GM19043 (cell line): ENCODE data around the gene KASH5.

Experiments
- ATAC-seq: cut with Tn5 transposase; IDR thresholded peaks from one replicate; pipeline ENCODE4 v1.9.1; 2021; ENCODE audit warnings: low read depth; ENCODE audit not compliant: unreplicated experiment

The KASH5 gene

GRCh38 chr19:49421039-49421877 is 33.2 kb downstream of the KASH5 start:
- no peak for ATAC-seq

- no peak for ATAC-seq
These were observed 33.8 kb downstream of the KASH5 start for GRCh38 chr19:49421878-49422202.

GRCh38 chr19:49422407-49423070 is 34.5 kb downstream of the KASH5 start:
- no peak for ATAC-seq

GRCh38 chr19:49423071-49423984 is 35.3 kb downstream of the KASH5 start, which contains the start of gene PTH2:
Gene PTH2 (minus strand): TSS chr19:49423441. CDS start chr19:49423339, 102 bp downstream.
- ATAC-seq: no peak

GRCh38 chr19:49423985-49424303 is 35.9 kb downstream of the KASH5 start:
- ATAC-seq: no peak

GRCh38 chr19:49425178-49425577 is 37.1 kb downstream of the KASH5 start, which contains the start of gene GFY:
Gene GFY (plus strand): TSS chr19:49425388. CDS start chr19:49426431, 1,043 bp downstream.
- no peak for ATAC-seq

GRCh38 chr19:49425922-49426592 is 38.0 kb downstream of the KASH5 start:
- no peak for ATAC-seq

GRCh38 chr19:49427339-49427738 is 39.3 kb downstream of the KASH5 start:
- no peak for ATAC-seq

- no peak for ATAC-seq
These were observed 40.0 kb downstream of the KASH5 start for GRCh38 chr19:49427855-49428546.

GRCh38 chr19:49428547-49429451 is 40.8 kb downstream of the KASH5 start:
- no peak for ATAC-seq

- ATAC-seq: no peak
These were observed 42.2 kb downstream of the KASH5 start for GRCh38 chr19:49430172-49430677.

GRCh38 chr19:49430678-49431329 is 42.8 kb downstream of the KASH5 start:
- no peak for ATAC-seq

- ATAC-seq: no peak
These were observed 43.3 kb downstream of the KASH5 start for GRCh38 chr19:49431330-49431749.

GRCh38 chr19:49432141-49433073 is 44.4 kb downstream of the KASH5 start:
- ATAC-seq: no peak

- no peak for ATAC-seq
These were observed 45.3 kb downstream of the KASH5 start for GRCh38 chr19:49433240-49433901.

GRCh38 chr19:49434907-49435583 is 47.0 kb downstream of the KASH5 start:
- ATAC-seq: no peak
